Measurements from ENCODE around the gene SCYL3. TPM values are rescaled to one million over a fixed set of nuclear protein-coding genes. Genes with fewer than 3 reads are reported as not detected.

SCYL3 gene
- total RNA-seq, 1 experiment from 2014 or later: 4.4 TPM

GRCh38 chr1:169859001-169859400 lies 34.7 kb downstream of the SCYL3 start:
- H3K36me3 ChIP-seq: peaks cover 70% of the 10 kb centered on the region
- DNase-seq: no peak
- H3K27me3 ChIP-seq: no peaks in the 10 kb centered on the region

DNA sequence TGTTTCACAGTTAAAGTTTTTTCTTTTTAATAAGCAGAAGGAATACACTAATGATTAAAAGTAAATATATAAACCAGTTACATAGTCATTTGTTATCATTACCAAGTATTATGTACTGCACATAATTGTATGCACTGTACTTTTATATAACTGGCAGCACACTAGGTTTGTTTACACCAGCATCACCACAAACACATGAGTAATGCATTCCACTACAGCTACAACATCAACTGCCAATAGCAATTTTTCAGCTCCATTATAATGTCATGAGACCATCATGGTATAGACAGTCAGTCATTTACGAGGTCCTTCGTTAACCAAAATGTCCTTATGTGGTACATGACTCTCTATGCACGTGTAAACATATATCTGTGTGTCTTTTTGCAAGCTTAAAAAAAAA lies 35.2 kb downstream of the SCYL3 start:
- DNase-seq: peak; percentile 4
- H3K36me3 ChIP-seq: peaks cover 73% of the 10 kb centered on the region
- no peaks in the 10 kb centered on the region for H3K27me3 ChIP-seq

More at GRCh38 chr1:169859001-169859400, 34.7 kb downstream of the SCYL3 start:
- Histone ChIP-seq H3K9me3 (no peaks in the 10 kb centered on the region), H3K4me3 (no peak overlapping the region)

GRCh38 chr1:169853341-169853740 lies 40.4 kb downstream of the SCYL3 start:
- Histone ChIP-seq H3K27me3 (no peaks in the 10 kb centered on the region), H3K4me3 (no peak overlapping the region), H3K36me3 (peaks cover 92% of the 10 kb centered on the region), H3K9me3 (no peaks in the 10 kb centered on the region)
- peak; percentile 31 for DNase-seq

More for the DNA sequence above, 35.2 kb downstream of the SCYL3 start:
- H3K9me3 ChIP-seq: no peaks in the 10 kb centered on the region
- no peak overlapping the region for H3K4me3 ChIP-seq

- no peak for DNase-seq
- H3K9me3 ChIP-seq: no peaks in the 10 kb centered on the region
- H3K27me3 ChIP-seq: no peaks in the 10 kb centered on the region
- no peak overlapping the region for H3K4me3 ChIP-seq
- peaks cover 90% of the 10 kb centered on the region for H3K36me3 ChIP-seq
These were observed 44.2 kb downstream of the SCYL3 start for GRCh38 chr1:169849346-169850022.

GRCh38 chr1:169848456-169848855 lies 45.2 kb downstream of the SCYL3 start:
- H3K36me3 ChIP-seq: peaks cover 90% of the 10 kb centered on the region
- no peak for DNase-seq
- no peak overlapping the region for H3K4me3 ChIP-seq
- H3K9me3 ChIP-seq: no peaks in the 10 kb centered on the region
- H3K27me3 ChIP-seq: no peaks in the 10 kb centered on the region

DNA sequence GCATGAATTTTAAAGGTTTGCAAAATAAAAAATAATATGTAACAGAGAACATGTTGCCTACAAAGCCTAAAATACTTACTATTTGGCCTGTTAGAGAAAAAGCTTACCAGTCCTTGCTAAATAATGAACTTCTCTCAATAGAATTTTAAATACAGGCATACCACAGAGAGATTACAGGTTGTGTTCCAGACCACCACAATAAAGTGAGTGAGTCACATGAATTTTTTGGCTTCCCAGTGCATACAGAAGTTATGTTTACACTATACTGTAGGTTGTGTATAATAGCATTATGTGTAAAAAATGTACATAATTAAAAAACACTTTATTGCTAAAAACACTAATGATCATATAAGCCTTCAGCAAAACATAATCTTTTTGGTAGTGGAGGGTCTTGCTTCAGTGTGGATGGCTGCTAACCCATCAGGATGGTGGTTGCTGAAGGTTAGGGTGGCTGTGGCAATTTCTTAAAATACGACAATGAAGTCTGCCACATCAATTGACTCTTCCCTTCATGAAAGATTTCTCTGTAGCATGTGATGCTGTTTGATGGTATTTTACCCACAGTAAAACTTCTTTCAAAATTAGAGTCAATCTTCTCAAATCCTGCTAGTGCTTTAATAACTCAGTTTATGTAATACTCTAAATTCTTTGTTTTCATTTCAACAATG lies 48.6 kb downstream of the SCYL3 start:
- H3K4me3 ChIP-seq: no peak overlapping the region
- H3K36me3 ChIP-seq: peaks cover 82% of the 10 kb centered on the region
- no peaks in the 10 kb centered on the region for H3K27me3 ChIP-seq
- no peak for DNase-seq
- H3K9me3 ChIP-seq: peaks cover 3% of the 10 kb centered on the region; the same call in 1 of the 2 replicates

DNA sequence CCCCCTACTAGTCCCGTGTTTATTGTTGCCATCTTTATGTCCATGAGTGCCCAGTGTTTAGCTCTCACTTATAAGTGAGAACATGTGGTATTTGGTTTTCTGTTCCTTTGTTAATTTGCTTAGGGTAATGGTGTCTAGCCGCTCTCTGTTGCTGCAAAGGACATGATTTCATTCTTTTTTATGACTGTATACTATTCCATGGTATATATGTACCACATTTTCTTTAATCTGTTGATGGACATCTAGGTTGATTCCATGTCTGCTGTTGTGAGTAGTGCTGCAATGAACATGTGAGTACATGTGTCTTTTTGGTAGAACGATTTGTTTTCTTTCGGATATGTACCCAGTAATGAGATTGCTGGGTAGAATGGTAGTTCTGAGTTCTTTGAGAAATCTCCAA lies 54.8 kb downstream of the SCYL3 start:
- Histone ChIP-seq H3K27me3 (no peaks in the 10 kb centered on the region), H3K4me3 (no peak overlapping the region), H3K9me3 (peaks cover 12% of the 10 kb centered on the region), H3K36me3 (peaks cover 69% of the 10 kb centered on the region)
- DNase-seq: no peak

DNA sequence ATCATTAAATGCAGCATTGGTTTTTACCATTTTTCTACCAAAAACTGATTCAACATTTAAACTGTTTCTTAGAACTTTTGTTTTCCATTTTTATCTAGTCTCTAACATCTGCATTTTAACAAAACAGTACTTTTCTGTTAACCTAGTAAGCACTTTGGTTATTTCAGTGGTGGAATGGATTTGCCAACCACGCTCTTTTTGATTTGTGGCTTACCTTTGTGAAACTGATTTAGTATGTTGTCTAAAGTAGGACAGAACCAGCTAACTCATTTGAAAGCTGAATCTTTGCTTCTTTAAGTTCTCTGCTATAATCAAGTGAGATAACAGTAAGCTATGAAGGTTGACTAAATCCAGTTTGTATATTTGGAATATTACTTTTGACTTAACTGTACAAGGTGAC lies 57.5 kb downstream of the SCYL3 start:
- Histone ChIP-seq H3K27me3 (no peaks in the 10 kb centered on the region), H3K36me3 (peaks cover 70% of the 10 kb centered on the region), H3K9me3 (peaks cover 12% of the 10 kb centered on the region), H3K4me3 (no peak overlapping the region)
- no peak for DNase-seq

DNA sequence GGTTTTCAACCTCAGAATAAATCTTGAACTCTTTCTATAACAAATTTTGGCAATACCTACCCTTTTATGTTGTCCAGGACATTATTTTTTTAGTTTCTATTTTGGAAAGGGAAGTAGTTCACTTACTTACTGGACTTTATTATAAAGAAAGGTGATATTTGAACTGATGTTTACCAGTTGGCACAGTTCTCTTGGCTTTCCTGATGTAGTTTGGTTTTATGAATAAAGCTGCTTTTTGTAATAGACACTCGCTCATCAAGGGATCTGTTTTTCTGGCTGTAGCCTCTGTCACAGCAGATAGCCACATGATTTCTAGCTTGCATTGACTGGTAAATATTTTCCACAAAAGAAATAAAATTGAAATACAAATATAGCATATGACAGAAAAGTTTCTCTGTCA lies 58.0 kb downstream of the SCYL3 start:
- Histone ChIP-seq H3K9me3 (peaks cover 10% of the 10 kb centered on the region), H3K36me3 (peaks cover 68% of the 10 kb centered on the region), H3K4me3 (no peak overlapping the region), H3K27me3 (no peaks in the 10 kb centered on the region)
- no peak for DNase-seq

DNA sequence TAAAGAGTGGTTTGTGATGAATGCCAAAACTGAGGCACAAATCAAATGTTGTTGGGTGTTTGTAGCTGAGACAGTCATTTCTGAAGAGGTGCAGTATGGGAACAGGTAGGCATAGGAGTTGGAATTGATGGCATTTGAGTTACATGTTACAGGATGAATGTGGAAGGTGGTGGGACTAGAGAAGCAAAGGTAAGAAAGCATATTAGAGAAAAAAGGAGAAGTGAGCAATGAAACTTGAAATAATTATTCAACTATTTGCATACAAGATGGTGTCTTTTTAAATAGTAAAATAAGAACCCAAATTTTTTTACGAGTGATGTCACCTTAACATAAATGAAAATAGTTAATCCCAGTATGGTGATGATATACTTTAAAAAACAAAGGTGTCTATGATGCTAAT lies 58.8 kb downstream of the SCYL3 start:
- Histone ChIP-seq H3K27me3 (no peaks in the 10 kb centered on the region), H3K4me3 (no peak overlapping the region), H3K9me3 (peaks cover 9% of the 10 kb centered on the region), H3K36me3 (peaks cover 71% of the 10 kb centered on the region)
- DNase-seq: no peak

DNA sequence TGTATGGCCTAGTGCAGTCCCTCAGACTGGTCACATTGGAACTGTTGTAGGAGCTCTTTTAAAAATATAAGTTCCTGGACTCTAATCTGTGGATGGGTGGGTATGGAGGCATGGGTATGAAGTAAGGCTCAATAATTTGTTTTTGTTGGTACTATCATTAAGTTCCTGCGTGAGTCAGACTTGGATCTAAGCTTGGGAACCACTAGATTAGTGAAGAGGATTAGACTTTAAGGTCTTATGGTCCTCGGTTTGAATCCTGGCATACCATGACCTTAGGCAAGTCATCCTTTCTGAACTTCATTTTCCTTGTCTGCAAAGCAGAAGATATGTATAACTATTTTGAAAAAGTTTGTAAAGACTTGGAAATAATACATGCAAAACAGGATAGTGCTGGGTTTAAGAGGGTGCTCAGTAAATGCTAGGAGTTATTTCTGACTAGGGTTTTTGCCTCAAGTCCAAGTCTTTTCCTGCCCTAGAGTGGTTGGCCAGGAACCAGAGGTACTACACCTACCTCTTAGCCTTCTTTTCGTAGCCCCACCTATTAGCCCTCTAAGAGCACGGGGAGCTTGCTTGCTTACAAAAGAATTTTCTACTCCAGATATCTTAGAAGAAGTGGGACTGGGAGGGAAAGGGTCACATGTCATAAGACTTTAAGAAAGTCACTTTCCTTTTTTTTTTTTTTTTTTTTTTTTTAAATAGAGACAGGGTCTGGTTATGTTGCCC lies 60.4 kb downstream of the SCYL3 start:
- peak; percentile 13 for DNase-seq
- Histone ChIP-seq H3K27me3 (no peaks in the 10 kb centered on the region), H3K36me3 (peaks cover 57% of the 10 kb centered on the region), H3K4me3 (no peak overlapping the region), H3K9me3 (no peaks in the 10 kb centered on the region)

DNA sequence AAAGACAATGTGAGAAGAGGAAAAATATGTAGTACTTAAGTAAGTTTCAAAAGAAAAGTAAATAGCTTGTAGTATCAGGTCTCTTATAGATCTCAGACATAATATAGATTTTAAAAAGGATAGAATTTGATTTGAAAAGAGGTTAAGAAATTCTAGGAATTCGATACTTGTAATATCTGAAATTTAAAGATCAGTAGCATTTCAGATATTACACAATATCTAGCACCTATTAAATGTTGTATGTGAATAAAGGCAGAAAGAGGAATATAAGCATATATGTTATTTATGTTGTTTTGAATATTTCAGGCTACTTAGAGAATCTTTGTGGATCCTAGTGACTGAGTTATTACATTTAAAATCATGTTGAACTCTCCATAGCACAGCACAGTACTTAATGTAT lies 64.0 kb downstream of the SCYL3 start:
- H3K4me3 ChIP-seq: no peak overlapping the region
- H3K27me3 ChIP-seq: no peaks in the 10 kb centered on the region
- no peaks in the 10 kb centered on the region for H3K9me3 ChIP-seq
- no peak for DNase-seq
- H3K36me3 ChIP-seq: peaks cover 52% of the 10 kb centered on the region

- Histone ChIP-seq H3K27me3 (no peaks in the 10 kb centered on the region), H3K36me3 (peaks cover 41% of the 10 kb centered on the region), H3K9me3 (no peaks in the 10 kb centered on the region), H3K4me3 (no peak overlapping the region)
- DNase-seq: no peak
These were observed 69.5 kb downstream of the SCYL3 start for GRCh38 chr1:169824153-169824552.

GRCh38 chr1:169821500-169821899 lies 72.2 kb downstream of the SCYL3 start:
- Histone ChIP-seq H3K9me3 (no peaks in the 10 kb centered on the region), H3K27me3 (no peaks in the 10 kb centered on the region), H3K4me3 (no peak overlapping the region), H3K36me3 (peaks cover 29% of the 10 kb centered on the region)
- no peak for DNase-seq

DNA sequence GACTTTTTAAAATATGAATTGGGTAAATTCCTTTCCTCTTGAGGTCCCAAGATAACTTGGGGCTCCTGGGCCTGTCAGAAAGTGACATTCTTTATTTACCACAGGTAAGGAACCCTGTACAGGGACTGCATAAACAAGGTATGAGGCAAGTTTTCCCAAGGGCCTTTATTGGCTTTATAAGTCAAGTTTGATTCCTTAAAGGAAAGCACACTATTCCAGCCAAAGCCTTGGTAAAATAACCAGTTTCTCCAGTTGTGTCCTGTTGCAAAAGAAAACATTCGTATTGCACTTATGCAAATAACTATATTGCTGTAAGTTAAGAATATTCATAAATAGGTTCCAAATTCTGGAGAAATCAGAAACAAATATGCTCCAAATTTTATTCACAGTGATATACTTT lies 77.1 kb downstream of the SCYL3 start:
- Histone ChIP-seq H3K27me3 (no peaks in the 10 kb centered on the region), H3K36me3 (peaks cover 27% of the 10 kb centered on the region), H3K9me3 (no peaks in the 10 kb centered on the region), H3K4me3 (no peak overlapping the region)
- no peak for DNase-seq

GRCh38 chr1:169814265-169814664 lies 79.4 kb downstream of the SCYL3 start:
- DNase-seq: no peak
- H3K4me3 ChIP-seq: no peak overlapping the region
- H3K27me3 ChIP-seq: no peaks in the 10 kb centered on the region
- no peaks in the 10 kb centered on the region for H3K9me3 ChIP-seq
- H3K36me3 ChIP-seq: peaks cover 29% of the 10 kb centered on the region

- H3K9me3 ChIP-seq: no peaks in the 10 kb centered on the region
- DNase-seq: no peak
These were observed 81.6 kb downstream of the SCYL3 start for GRCh38 chr1:169812131-169812530.

More at GRCh38 chr1:169812131-169812530, 81.6 kb downstream of the SCYL3 start:
- Histone ChIP-seq H3K4me3 (no peak overlapping the region), H3K36me3 (peaks cover 34% of the 10 kb centered on the region), H3K27me3 (no peaks in the 10 kb centered on the region)
